Liver (tissue), 9 donors: ENCODE measurements around the gene IL25. TPM values are rescaled to one million over a fixed set of nuclear protein-coding genes. Genes with fewer than 3 reads are reported as not detected.

ENCODE experiments used
- DNase-seq: peaks from one replicate; pipeline ENCODE4 v3.0.0-alpha.2; 2017; ENCODE audit warnings: low spot score
- H3K27ac ChIP-seq, 2 donors: one replicate each; pipeline ENCODE4 v1.7.0; 2013; ENCODE audit warnings: inconsistent platforms in 2 of 2, low read length in 2 of 2, control low read depth in 1 of 2, low read depth in 1 of 2, mild to moderate bottlenecking in 1 of 2
- H3K27me3 ChIP-seq, 4 donors: one replicate each; pipeline versions ENCODE4 v1.6.1 to v1.7.0; 2013; ENCODE audit warnings: low read length in 3 of 4, inconsistent platforms in 1 of 4, mild to moderate bottlenecking in 1 of 4, moderate library complexity in 1 of 4; ENCODE audit not compliant: control insufficient read depth in 4 of 4, insufficient read depth in 4 of 4
- H3K36me3 ChIP-seq, 4 donors: one replicate each; pipeline versions ENCODE4 v1.6.1 to v1.7.0; 2013; ENCODE audit warnings: low read length in 3 of 4, mild to moderate bottlenecking in 3 of 4, low read depth in 1 of 4, moderate library complexity in 1 of 4; ENCODE audit not compliant: control insufficient read depth in 4 of 4, insufficient read depth in 3 of 4
- H3K4me1 ChIP-seq, 4 donors: one replicate each; pipeline versions ENCODE4 v1.6.1 to v1.7.0; 2013; ENCODE audit warnings: low read length in 3 of 4, mild to moderate bottlenecking in 3 of 4, moderate library complexity in 1 of 4; ENCODE audit not compliant: control insufficient read depth in 4 of 4, insufficient read depth in 4 of 4
- H3K4me3 ChIP-seq, 3 donors: one replicate each; pipeline versions ENCODE4 v1.6.1 to v1.7.0; 2013; ENCODE audit warnings: low read length in 3 of 3, control low read depth in 1 of 3, low read depth in 1 of 3, mild to moderate bottlenecking in 1 of 3
- H3K9ac ChIP-seq, 2 donors: one replicate each; pipeline ENCODE4 v1.7.0; 2013; ENCODE audit warnings: low read length in 2 of 2, mild to moderate bottlenecking in 2 of 2, moderate library complexity in 2 of 2, control low read depth in 1 of 2, low read depth in 1 of 2
- H3K9me3 ChIP-seq, 4 donors: one replicate each; pipeline versions ENCODE4 v1.6.1 to v1.7.0; 2013; ENCODE audit warnings: low read length in 3 of 4; ENCODE audit not compliant: control insufficient read depth in 4 of 4
- ATF3 ChIP-seq: IDR thresholded peaks from 2 replicates; pipeline ENCODE4 v1.6.1; 2016; ENCODE audit warnings: antibody characterized with exemption
- EGR1 ChIP-seq, 2 donors: IDR thresholded peaks; 2 replicates each; pipeline ENCODE4 v1.6.1; 2016 to 2018; ENCODE audit warnings: antibody characterized with exemption in 2 of 2, low read depth in 2 of 2
- FOXA1 ChIP-seq: IDR thresholded peaks from 2 replicates; pipeline ENCODE4 v1.6.1; 2016; ENCODE audit warnings: antibody characterized with exemption
- FOXA2 ChIP-seq: IDR thresholded peaks from 2 replicates; pipeline ENCODE4 v1.6.1; 2016; ENCODE audit warnings: antibody characterized with exemption
- GABPA ChIP-seq, 2 donors: IDR thresholded peaks in 1 of 2; conservative IDR thresholded peaks in 1 of 2; 2 replicates each; pipeline ENCODE4 v1.6.1; 2016; ENCODE audit warnings: antibody characterized with exemption in 2 of 2, mild to moderate bottlenecking in 1 of 2, moderate library complexity in 1 of 2
- HNF4A ChIP-seq, 2 donors: conservative IDR thresholded peaks; 2 replicates each; pipeline ENCODE4 v1.6.1; 2016; ENCODE audit warnings: antibody characterized with exemption in 2 of 2, mild to moderate bottlenecking in 2 of 2
- HNF4G ChIP-seq: IDR thresholded peaks from 2 replicates; pipeline ENCODE4 v1.6.1; 2016; ENCODE audit warnings: antibody characterized with exemption
- JUND ChIP-seq, 2 donors: IDR thresholded peaks; 2 replicates each; pipeline ENCODE4 v1.6.1; 2016; ENCODE audit warnings: antibody characterized with exemption in 2 of 2
- MAX ChIP-seq: IDR thresholded peaks from 2 replicates; pipeline ENCODE4 v1.6.1; 2016; ENCODE audit warnings: antibody characterized with exemption
- NR2F2 ChIP-seq: IDR thresholded peaks from 2 replicates; pipeline ENCODE4 v1.6.1; 2016; ENCODE audit warnings: antibody characterized with exemption
- RAD21 ChIP-seq, 2 donors: IDR thresholded peaks; 2 replicates each; pipeline ENCODE4 v1.6.1; 2016; ENCODE audit warnings: antibody characterized with exemption in 2 of 2, mild to moderate bottlenecking in 2 of 2
- REST ChIP-seq: IDR thresholded peaks from 2 replicates; pipeline ENCODE4 v1.6.1; 2016; ENCODE audit warnings: antibody characterized with exemption, mild to moderate bottlenecking
- RXRA ChIP-seq, 2 donors: IDR thresholded peaks; 2 replicates each; pipeline ENCODE4 v1.6.1; 2017 to 2018; ENCODE audit warnings: antibody characterized with exemption in 2 of 2, mild to moderate bottlenecking in 1 of 2
- SP1 ChIP-seq: IDR thresholded peaks from 2 replicates; pipeline ENCODE4 v1.6.1; 2018; ENCODE audit warnings: antibody characterized with exemption, mild to moderate bottlenecking
- TAF1 ChIP-seq: conservative IDR thresholded peaks from 2 replicates; pipeline ENCODE4 v1.6.1; 2016; ENCODE audit warnings: antibody characterized with exemption, mild to moderate bottlenecking
- YY1 ChIP-seq: IDR thresholded peaks from 2 replicates; pipeline ENCODE4 v1.6.1; 2016; ENCODE audit warnings: antibody characterized with exemption, mild to moderate bottlenecking
- WGBS: extraction: QIAGEN DNeasy Blood & Tissue Kit; methylation state at CpG from one replicate; pipeline ENCODE4 v1.1.7; 2013; 5-methylcytosine and 5-hydroxymethylcytosine counted together
- polyA plus RNA-seq, 2 donors: library from polyadenylated mRNA; stranded (reverse) in 1 of 2; unstranded in 1 of 2; fragments of 200-250 nt in 1 of 2; fragments of >200 nt in 1 of 2; fragmentation: Nextera tagmentation in 1 of 2; extraction: Ambion mirVana in 1 of 2; gene quantifications; one replicate each; pipeline versions ENCODE4 v1.2.1 to v1.2.3, GENCODE V29; 2013 to 2015
- total RNA-seq, 2 donors: library from RNA; depleted of rRNA; stranded (reverse); fragments of >200 nt; gene quantifications; one replicate each; pipeline ENCODE4 v1.2.3, GENCODE V29; 2014
- TF ChIP-seq, protein P1 (sequence below): IDR thresholded peaks from 2 replicates; pipeline ENCODE4 v1.6.1; 2016; ENCODE audit warnings: antibody characterized with exemption
- donor health status: healthy.
- donor health status: healthy.
- donor health status: healthy.
- donor health status: healthy.
- donor health status: healthy.

IL25 gene
- total and polyA plus RNA-seq, 4 donors: not detected

GRCh38 chr14:23355871-23356435 lies 16.7 kb upstream of the IL25 start:
- peaks cover 0 to 11% (median 2%) of the 10 kb centered on the region in 4 donors for H3K27me3 ChIP-seq
- no peak overlapping the region for H3K9ac ChIP-seq
- no peak overlapping the region for H3K27ac ChIP-seq
- no peak for DNase-seq
- H3K4me3 ChIP-seq: no peak overlapping the region
- 88% methylated on average over 6 of the region's 6 CpGs for WGBS
- TF ChIP-seq RXRA (IDR thresholded peaks at IDR 0.05) (no peak), REST (no peak), MAX (no peak), HNF4A (conservative IDR thresholded peaks at IDR 0.05) (no peak), HNF4G (no peak), SP1 (no peak), ATF3 (no peak), GABPA (IDR thresholded peaks at IDR 0.05 in 1 of 2, conservative IDR thresholded peaks at IDR 0.05 in 1 of 2) (no peak), FOXA1 (no peak), YY1 (no peak), JUND (IDR thresholded peaks at IDR 0.05) (no peak), RAD21 (IDR thresholded peaks at IDR 0.05) (no peak)
- TF ChIP-seq, protein P1, sequence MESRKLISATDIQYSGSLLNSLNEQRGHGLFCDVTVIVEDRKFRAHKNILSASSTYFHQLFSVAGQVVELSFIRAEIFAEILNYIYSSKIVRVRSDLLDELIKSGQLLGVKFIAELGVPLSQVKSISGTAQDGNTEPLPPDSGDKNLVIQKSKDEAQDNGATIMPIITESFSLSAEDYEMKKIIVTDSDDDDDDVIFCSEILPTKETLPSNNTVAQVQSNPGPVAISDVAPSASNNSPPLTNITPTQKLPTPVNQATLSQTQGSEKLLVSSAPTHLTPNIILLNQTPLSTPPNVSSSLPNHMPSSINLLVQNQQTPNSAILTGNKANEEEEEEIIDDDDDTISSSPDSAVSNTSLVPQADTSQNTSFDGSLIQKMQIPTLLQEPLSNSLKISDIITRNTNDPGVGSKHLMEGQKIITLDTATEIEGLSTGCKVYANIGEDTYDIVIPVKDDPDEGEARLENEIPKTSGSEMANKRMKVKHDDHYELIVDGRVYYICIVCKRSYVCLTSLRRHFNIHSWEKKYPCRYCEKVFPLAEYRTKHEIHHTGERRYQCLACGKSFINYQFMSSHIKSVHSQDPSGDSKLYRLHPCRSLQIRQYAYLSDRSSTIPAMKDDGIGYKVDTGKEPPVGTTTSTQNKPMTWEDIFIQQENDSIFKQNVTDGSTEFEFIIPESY: no peak
- no peaks in the 10 kb centered on the region for H3K9me3 ChIP-seq
- peaks cover 4 to 11% (median 8%) of the 10 kb centered on the region in 4 donors for H3K4me1 ChIP-seq
- no peaks in the 10 kb centered on the region for H3K36me3 ChIP-seq

DNA sequence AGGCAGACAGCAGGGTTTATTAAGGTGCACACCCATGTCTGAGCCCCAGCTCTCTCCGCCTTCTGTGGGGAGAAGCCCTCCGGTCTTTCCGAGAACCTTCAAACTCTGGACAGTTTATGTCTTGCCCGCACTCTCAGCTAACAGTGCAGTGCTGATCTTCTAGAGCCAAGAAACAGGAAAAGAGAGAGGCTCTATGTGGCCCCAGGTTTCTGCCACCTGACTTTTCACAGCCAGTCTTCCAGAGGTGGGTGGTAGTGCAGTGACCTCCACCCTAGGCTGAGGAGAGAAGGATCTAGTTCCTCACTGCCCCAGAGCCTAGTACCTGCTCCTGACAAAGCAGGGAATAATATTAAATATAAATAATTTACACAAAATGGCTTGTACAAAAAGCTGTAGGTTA lies 15.9 kb upstream of the IL25 start:
- DNase-seq: no peak
- Histone ChIP-seq H3K36me3 (no peaks in the 10 kb centered on the region), H3K27ac (no peak overlapping the region), H3K9me3 (no peaks in the 10 kb centered on the region), H3K27me3 (peaks cover 0 to 11% (median 2%) of the 10 kb centered on the region in 4 donors), H3K9ac (no peak overlapping the region), H3K4me1 (peaks cover 4 to 11% (median 8%) of the 10 kb centered on the region in 4 donors), H3K4me3 (no peak overlapping the region)
- WGBS: 98% methylated on average over 4 of the region's 4 CpGs
- TF ChIP-seq NR2F2 (no peak), YY1 (no peak), JUND (IDR thresholded peaks at IDR 0.05) (no peak), TAF1 (no peak), REST (no peak), GABPA (IDR thresholded peaks at IDR 0.05 in 1 of 2, conservative IDR thresholded peaks at IDR 0.05 in 1 of 2) (no peak), HNF4A (conservative IDR thresholded peaks at IDR 0.05) (no peak), FOXA2 (no peak), ATF3 (no peak), FOXA1 (no peak), MAX (no peak), SP1 (no peak), EGR1 (IDR thresholded peaks at IDR 0.05; ENCODE audit: low read depth in 2 of 2) (no peak), RXRA (IDR thresholded peaks at IDR 0.05) (no peak), HNF4G (no peak)
- TF ChIP-seq, protein P1: no peak
